ENCODE measurements around the gene LYVE1. TPM values are rescaled to one million over a fixed set of nuclear protein-coding genes. Genes with fewer than 3 reads are reported as not detected.
A peak's percentile ranks its signal among the peaks of the same experiment; 100 is the strongest.

Gene LYVE1
- total RNA-seq, 2 donors from 2014 or later: 6.9 to 31.4 TPM

GRCh38 chr11:10601837-10602236 is 33.4 kb upstream of the LYVE1 start:
- no peak overlapping the region for H3K27ac ChIP-seq
- TF ChIP-seq CTCF (IDR thresholded peaks at IDR 0.05) (no peak), POLR2A (IDR thresholded peaks at IDR 0.05) (no peak)
- intact Hi-C loops (cut with DNase I): no loop called here
- DNase-seq (peak in 1 of 4 donors; percentile 41), ATAC-seq (no peak)
- H3K9me3 ChIP-seq: no peaks in the 10 kb centered on the region
- WGBS, 2 donors: 69 to 80% methylated on average over 5 to 6 of the region's 6 CpGs
- no peaks in the 10 kb centered on the region for H3K4me1 ChIP-seq
- H3K4me3 ChIP-seq: no peak overlapping the region
- H3K27me3 ChIP-seq: no peaks in the 10 kb centered on the region
- no peaks in the 10 kb centered on the region for H3K36me3 ChIP-seq (replicated peaks in 1 of 2; ENCODE audit: insufficient read depth in 1 of 2, low read depth in 2 of 2)

- no peaks in the 10 kb centered on the region for H3K36me3 ChIP-seq (replicated peaks in 1 of 2; ENCODE audit: insufficient read depth in 1 of 2, low read depth in 2 of 2)
- DNase-seq (no peak), ATAC-seq (no peak)
- intact Hi-C loops (cut with DNase I): no loop called here
- H3K9me3 ChIP-seq: no peaks in the 10 kb centered on the region
- H3K27ac ChIP-seq: no peak overlapping the region
- H3K4me3 ChIP-seq: no peak overlapping the region
- TF ChIP-seq CTCF (IDR thresholded peaks at IDR 0.05) (no peak), POLR2A (IDR thresholded peaks at IDR 0.05) (no peak)
- no peaks in the 10 kb centered on the region for H3K4me1 ChIP-seq
- WGBS, 2 donors: 86 to 87% methylated on average over 11 of the region's 11 CpGs
- H3K27me3 ChIP-seq: no peaks in the 10 kb centered on the region
Measured at GRCh38 chr11:10600570-10601248, 32.2 kb upstream of the LYVE1 start.

GRCh38 chr11:10599388-10600175 is 31.1 kb upstream of the LYVE1 start:
- Histone ChIP-seq H3K27me3 (no peaks in the 10 kb centered on the region), H3K4me1 (no peaks in the 10 kb centered on the region), H3K27ac (no peak overlapping the region), H3K36me3 (replicated peaks in 1 of 2; ENCODE audit: insufficient read depth in 1 of 2, low read depth in 2 of 2) (no peaks in the 10 kb centered on the region), H3K4me3 (no peak overlapping the region), H3K9me3 (no peaks in the 10 kb centered on the region)
- ATAC-seq (no peak), DNase-seq (no peak)
- intact Hi-C loops (cut with DNase I): no loop called here
- WGBS, 2 donors: 79 to 87% methylated on average over 6 of the region's 6 CpGs
- TF ChIP-seq CTCF (IDR thresholded peaks at IDR 0.05) (no peak), POLR2A (IDR thresholded peaks at IDR 0.05) (no peak)

- 69 to 85% methylated on average over 6 of the region's 6 CpGs for WGBS, 2 donors
- intact Hi-C loops (cut with DNase I): no loop called here
Measured at GRCh38 chr11:10598816-10599215, 30.4 kb upstream of the LYVE1 start.

More at GRCh38 chr11:10598816-10599215, 30.4 kb upstream of the LYVE1 start:
- Histone ChIP-seq H3K4me1 (no peaks in the 10 kb centered on the region), H3K4me3 (no peak overlapping the region), H3K9me3 (no peaks in the 10 kb centered on the region), H3K27ac (peak overlapping the region in 1 of 4 donors; percentile 57), H3K27me3 (no peaks in the 10 kb centered on the region), H3K36me3 (replicated peaks in 1 of 2; ENCODE audit: insufficient read depth in 1 of 2, low read depth in 2 of 2) (no peaks in the 10 kb centered on the region)
- DNase-seq (no peak), ATAC-seq (no peak)
- TF ChIP-seq CTCF (IDR thresholded peaks at IDR 0.05) (no peak), POLR2A (IDR thresholded peaks at IDR 0.05) (no peak)
